Measurements from ENCODE around the gene MACF1.

The MACF1 gene

DNA sequence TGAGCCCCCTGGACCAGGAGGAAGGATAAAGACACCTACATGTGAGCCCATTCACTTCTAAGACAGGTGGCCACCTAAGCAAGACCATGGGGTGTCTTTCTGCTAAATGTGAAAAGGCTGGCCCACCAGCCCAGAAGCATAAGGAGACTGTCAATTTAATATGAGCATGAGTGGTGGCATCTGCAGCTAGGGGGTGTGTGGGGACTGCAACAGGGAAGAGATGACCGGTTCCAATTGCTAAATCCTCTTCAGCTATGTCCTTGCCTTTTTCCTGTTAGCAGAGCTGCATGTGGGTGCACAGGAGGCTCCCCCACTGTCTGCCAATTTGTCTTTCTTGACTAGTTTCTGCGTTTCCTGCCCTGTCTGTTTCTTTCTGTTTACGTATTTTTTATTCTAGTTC lies 264.7 kb downstream of the MACF1 start:
- no peak overlapping the region for H3K4me3 ChIP-seq (ENCODE audit: low read depth, low read length)
- no peak overlapping the region for H4K91ac ChIP-seq (ENCODE audit: low read depth, low read length)
- H3K4me1 ChIP-seq (ENCODE audit: control insufficient read depth in 1 of 2, insufficient read depth in 2 of 2, low read length in 2 of 2), result no peaks in the 10 kb centered on the region
- H3K18ac ChIP-seq (ENCODE audit: low read length), result no peak overlapping the region
- no peak overlapping the region for H2BK5ac ChIP-seq (ENCODE audit: low read depth, low read length, poor library complexity)
- H3K14ac ChIP-seq (ENCODE audit: low read length), result no peak overlapping the region
- H2AFZ ChIP-seq (ENCODE audit: insufficient read depth, low read length, poor library complexity), result no peak overlapping the region
- no peak overlapping the region for H3K23ac ChIP-seq (ENCODE audit: low read length)
- no peak overlapping the region for H3K9ac ChIP-seq (ENCODE audit: low read length)
- H3K79me2 ChIP-seq (ENCODE audit: control insufficient read depth, insufficient read depth, low read length, poor library complexity), result no peaks in the 10 kb centered on the region
- no peaks in the 10 kb centered on the region for H3K27me3 ChIP-seq (ENCODE audit: insufficient read depth, low read length)
- no peak for DNase-seq
- peaks cover 25 to 44% of the 10 kb centered on the region in 2 experiments for H3K36me3 ChIP-seq (ENCODE audit: control insufficient read depth in 1 of 2, insufficient read depth in 2 of 2, low read length in 2 of 2)
- H3K4me2 ChIP-seq (ENCODE audit: low read length), result no peak overlapping the region
- H3K79me1 ChIP-seq (ENCODE audit: low read length), result no peaks in the 10 kb centered on the region
- no peak overlapping the region for H2AK5ac ChIP-seq (ENCODE audit: low read length)
- no peak overlapping the region for H3K4ac ChIP-seq (ENCODE audit: low read depth, low read length)
- no peak overlapping the region for H3K27ac ChIP-seq (ENCODE audit: low read depth, low read length)
- no peak overlapping the region for H4K8ac ChIP-seq (ENCODE audit: low read depth, low read length)
- no peaks in the 10 kb centered on the region for H3K9me3 ChIP-seq (ENCODE audit: insufficient read depth, low read depth, low read length)
- no peak overlapping the region for H2BK120ac ChIP-seq (ENCODE audit: insufficient read depth, low read length, poor library complexity)
- H2BK12ac ChIP-seq (ENCODE audit: low read length), result no peak overlapping the region
- no peak overlapping the region for H4K12ac ChIP-seq (ENCODE audit: low read depth, low read length)
- no CpG with 5 or more reads among the region's 3 CpGs for WGBS (ENCODE audit: extremely low coverage, insufficient coverage, insufficient read length)

- Histone ChIP-seq H2BK12ac (ENCODE audit: low read length) (no peak overlapping the region), H3K36me3 (ENCODE audit: control insufficient read depth in 1 of 2, insufficient read depth in 2 of 2, low read length in 2 of 2) (peaks cover 20 to 42% of the 10 kb centered on the region in 2 experiments), H3K4me1 (ENCODE audit: control insufficient read depth in 1 of 2, insufficient read depth in 2 of 2, low read length in 2 of 2) (no peaks in the 10 kb centered on the region), H2BK120ac (ENCODE audit: insufficient read depth, low read length, poor library complexity) (no peak overlapping the region), H3K9ac (ENCODE audit: low read length) (no peak overlapping the region), H4K8ac (ENCODE audit: low read depth, low read length) (no peak overlapping the region), H3K18ac (ENCODE audit: low read length) (no peak overlapping the region), H3K79me1 (ENCODE audit: low read length) (no peaks in the 10 kb centered on the region), H3K79me2 (ENCODE audit: control insufficient read depth, insufficient read depth, low read length, poor library complexity) (no peaks in the 10 kb centered on the region), H4K12ac (ENCODE audit: low read depth, low read length) (no peak overlapping the region), H3K4me2 (ENCODE audit: low read length) (no peak overlapping the region), H3K14ac (ENCODE audit: low read length) (no peak overlapping the region), H3K27ac (ENCODE audit: low read depth, low read length) (no peak overlapping the region), H2BK5ac (ENCODE audit: low read depth, low read length, poor library complexity) (no peak overlapping the region), H2AK5ac (ENCODE audit: low read length) (no peak overlapping the region), H3K9me3 (ENCODE audit: insufficient read depth, low read depth, low read length) (no peaks in the 10 kb centered on the region), H3K4me3 (ENCODE audit: low read depth, low read length) (no peak overlapping the region), H4K91ac (ENCODE audit: low read depth, low read length) (no peak overlapping the region), H3K4ac (ENCODE audit: low read depth, low read length) (no peak overlapping the region), H3K23ac (ENCODE audit: low read length) (no peak overlapping the region), H3K27me3 (ENCODE audit: insufficient read depth, low read length) (no peaks in the 10 kb centered on the region), H2AFZ (ENCODE audit: insufficient read depth, low read length, poor library complexity) (no peak overlapping the region)
- DNase-seq, result no peak
These were observed 265.5 kb downstream of the MACF1 start for GRCh38 chr1:39470040-39470439.

GRCh38 chr1:39472826-39473225 lies 268.3 kb downstream of the MACF1 start:
- Histone ChIP-seq H2BK5ac (ENCODE audit: low read depth, low read length, poor library complexity) (no peak overlapping the region), H3K4ac (ENCODE audit: low read depth, low read length) (no peak overlapping the region), H4K12ac (ENCODE audit: low read depth, low read length) (no peak overlapping the region), H3K4me1 (ENCODE audit: control insufficient read depth in 1 of 2, insufficient read depth in 2 of 2, low read length in 2 of 2) (no peaks in the 10 kb centered on the region), H3K4me3 (ENCODE audit: low read depth, low read length) (no peak overlapping the region), H3K36me3 (ENCODE audit: control insufficient read depth in 1 of 2, insufficient read depth in 2 of 2, low read length in 2 of 2) (peaks cover 18 to 40% of the 10 kb centered on the region in 2 experiments), H3K18ac (ENCODE audit: low read length) (no peak overlapping the region), H2AFZ (ENCODE audit: insufficient read depth, low read length, poor library complexity) (no peak overlapping the region), H3K23ac (ENCODE audit: low read length) (no peak overlapping the region), H3K27ac (ENCODE audit: low read depth, low read length) (no peak overlapping the region), H3K27me3 (ENCODE audit: insufficient read depth, low read length) (no peaks in the 10 kb centered on the region), H4K91ac (ENCODE audit: low read depth, low read length) (no peak overlapping the region), H2BK120ac (ENCODE audit: insufficient read depth, low read length, poor library complexity) (no peak overlapping the region), H4K8ac (ENCODE audit: low read depth, low read length) (no peak overlapping the region), H3K9ac (ENCODE audit: low read length) (no peak overlapping the region), H2AK5ac (ENCODE audit: low read length) (no peak overlapping the region), H2BK12ac (ENCODE audit: low read length) (no peak overlapping the region), H3K9me3 (ENCODE audit: insufficient read depth, low read depth, low read length) (no peaks in the 10 kb centered on the region), H3K4me2 (ENCODE audit: low read length) (no peak overlapping the region), H3K79me2 (ENCODE audit: control insufficient read depth, insufficient read depth, low read length, poor library complexity) (no peaks in the 10 kb centered on the region), H3K14ac (ENCODE audit: low read length) (no peak overlapping the region), H3K79me1 (ENCODE audit: low read length) (no peaks in the 10 kb centered on the region)
- no peak for DNase-seq
- no CpG with 5 or more reads among the region's 7 CpGs for WGBS (ENCODE audit: extremely low coverage, insufficient coverage, insufficient read length)

DNA sequence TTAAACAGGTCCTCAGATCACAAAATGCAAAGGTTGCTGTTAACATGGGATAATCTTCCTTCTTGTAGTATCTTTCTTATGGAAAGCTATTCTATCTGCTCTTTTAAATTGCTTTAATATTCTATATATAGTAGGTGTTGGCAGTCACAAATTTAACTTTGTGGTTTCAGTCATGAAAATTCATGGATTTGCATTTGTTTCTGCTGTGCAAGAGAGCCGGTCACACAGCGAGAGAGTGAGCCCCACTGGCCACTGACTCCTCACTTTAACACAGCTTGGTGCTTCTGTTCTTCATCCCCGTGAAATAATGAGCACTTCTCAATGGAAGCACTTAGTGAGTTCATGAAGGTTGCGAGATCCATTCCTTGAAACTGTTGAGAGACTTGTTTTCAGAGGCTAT lies 268.8 kb downstream of the MACF1 start:
- Histone ChIP-seq H3K27ac (ENCODE audit: low read depth, low read length) (no peak overlapping the region), H2BK5ac (ENCODE audit: low read depth, low read length, poor library complexity) (no peak overlapping the region), H4K8ac (ENCODE audit: low read depth, low read length) (no peak overlapping the region), H3K4ac (ENCODE audit: low read depth, low read length) (no peak overlapping the region), H3K23ac (ENCODE audit: low read length) (no peak overlapping the region), H2AK5ac (ENCODE audit: low read length) (no peak overlapping the region), H2BK12ac (ENCODE audit: low read length) (no peak overlapping the region), H3K79me2 (ENCODE audit: control insufficient read depth, insufficient read depth, low read length, poor library complexity) (no peaks in the 10 kb centered on the region), H4K12ac (ENCODE audit: low read depth, low read length) (no peak overlapping the region), H3K27me3 (ENCODE audit: insufficient read depth, low read length) (no peaks in the 10 kb centered on the region), H2BK120ac (ENCODE audit: insufficient read depth, low read length, poor library complexity) (no peak overlapping the region), H3K4me1 (ENCODE audit: control insufficient read depth in 1 of 2, insufficient read depth in 2 of 2, low read length in 2 of 2) (no peaks in the 10 kb centered on the region), H3K4me2 (ENCODE audit: low read length) (no peak overlapping the region), H3K18ac (ENCODE audit: low read length) (no peak overlapping the region), H3K9me3 (ENCODE audit: insufficient read depth, low read depth, low read length) (no peaks in the 10 kb centered on the region), H2AFZ (ENCODE audit: insufficient read depth, low read length, poor library complexity) (no peak overlapping the region), H3K79me1 (ENCODE audit: low read length) (no peaks in the 10 kb centered on the region), H4K91ac (ENCODE audit: low read depth, low read length) (no peak overlapping the region), H3K9ac (ENCODE audit: low read length) (no peak overlapping the region), H3K36me3 (ENCODE audit: control insufficient read depth in 1 of 2, insufficient read depth in 2 of 2, low read length in 2 of 2) (peaks cover 15 to 36% of the 10 kb centered on the region in 2 experiments), H3K4me3 (ENCODE audit: low read depth, low read length) (no peak overlapping the region), H3K14ac (ENCODE audit: low read length) (no peak overlapping the region)
- DNase-seq, result no peak
- no CpG with 5 or more reads among the region's 4 CpGs for WGBS (ENCODE audit: extremely low coverage, insufficient coverage, insufficient read length)
